AG09319 (cell line): ENCODE measurements around the gene TRAIP.

Experiments used
- DNase-seq: peaks from one replicate; pipeline ENCODE4 v3.0.0-alpha.2; 2010; ENCODE audit warnings: low read depth; ENCODE audit errors: extremely low read depth
- CTCF ChIP-seq: IDR thresholded peaks from 2 replicates; pipeline ENCODE4 v1.5.1; 2011; ENCODE audit warnings: low read depth, mild to moderate bottlenecking, inconsistent platforms, low read length, moderate library complexity

TRAIP gene

GRCh38 chr3:49859576-49860305 is 3.4 kb upstream of the TRAIP start:
- no peak for TF ChIP-seq CTCF
- no peak for DNase-seq

- no peak for DNase-seq
- no peak for TF ChIP-seq CTCF
Measured at GRCh38 chr3:49855662-49856061, 702 bp downstream of the TRAIP start.

GRCh38 chr3:49845694-49846093 is 10.7 kb downstream of the TRAIP start:
- DNase-seq = no peak
- no peak for TF ChIP-seq CTCF

- no peak for DNase-seq
- TF ChIP-seq CTCF = no peak
Measured at GRCh38 chr3:49844464-49845183, 11.7 kb downstream of the TRAIP start.

- DNase-seq = no peak
- TF ChIP-seq CTCF = no peak
Measured at GRCh38 chr3:49842843-49843517, 13.4 kb downstream of the TRAIP start.

- DNase-seq = no peak
- no peak for TF ChIP-seq CTCF
Measured at GRCh38 chr3:49841806-49842205, 14.6 kb downstream of the TRAIP start.
